Keratinocyte (primary cell): ENCODE results near the gene SERGEF.

Experiments used
- CTCF ChIP-seq, 3 experiments: IDR thresholded peaks in 1 of 3; conservative IDR thresholded peaks in 1 of 3; optimal IDR thresholded peaks in 1 of 3; 2 replicates in 2 of 3; 3 replicates in 1 of 3; pipeline versions ENCODE3 to v1.5.1; 2011; ENCODE audit warnings: low read length in 3 of 3, mild to moderate bottlenecking in 3 of 3, moderate library complexity in 2 of 3, control low read depth in 1 of 3, inconsistent platforms in 1 of 3; ENCODE audit not compliant: insufficient read depth in 2 of 3; ENCODE audit errors: extremely low read depth in 1 of 3
- EZH2 ChIP-seq: IDR thresholded peaks from one replicate; pipeline ENCODE4 v1.6.1; 2012; ENCODE audit warnings: inconsistent platforms, mild to moderate bottlenecking, low read length, moderate library complexity

- TF ChIP-seq CTCF (optimal IDR thresholded peaks at IDR 0.05 in 1 of 3, IDR thresholded peaks at IDR 0.05 in 1 of 3, conservative IDR thresholded peaks at IDR 0.05 in 1 of 3; ENCODE audit: extremely low read depth in 1 of 3, insufficient read depth in 2 of 3, low read length in 3 of 3) (no peak), EZH2 (no peak)
These were observed 97.2 kb downstream of the SERGEF start for GRCh38 chr11:17915500-17916143.
